ENCODE results near the gene DCLRE1A.

Gene DCLRE1A

DNA sequence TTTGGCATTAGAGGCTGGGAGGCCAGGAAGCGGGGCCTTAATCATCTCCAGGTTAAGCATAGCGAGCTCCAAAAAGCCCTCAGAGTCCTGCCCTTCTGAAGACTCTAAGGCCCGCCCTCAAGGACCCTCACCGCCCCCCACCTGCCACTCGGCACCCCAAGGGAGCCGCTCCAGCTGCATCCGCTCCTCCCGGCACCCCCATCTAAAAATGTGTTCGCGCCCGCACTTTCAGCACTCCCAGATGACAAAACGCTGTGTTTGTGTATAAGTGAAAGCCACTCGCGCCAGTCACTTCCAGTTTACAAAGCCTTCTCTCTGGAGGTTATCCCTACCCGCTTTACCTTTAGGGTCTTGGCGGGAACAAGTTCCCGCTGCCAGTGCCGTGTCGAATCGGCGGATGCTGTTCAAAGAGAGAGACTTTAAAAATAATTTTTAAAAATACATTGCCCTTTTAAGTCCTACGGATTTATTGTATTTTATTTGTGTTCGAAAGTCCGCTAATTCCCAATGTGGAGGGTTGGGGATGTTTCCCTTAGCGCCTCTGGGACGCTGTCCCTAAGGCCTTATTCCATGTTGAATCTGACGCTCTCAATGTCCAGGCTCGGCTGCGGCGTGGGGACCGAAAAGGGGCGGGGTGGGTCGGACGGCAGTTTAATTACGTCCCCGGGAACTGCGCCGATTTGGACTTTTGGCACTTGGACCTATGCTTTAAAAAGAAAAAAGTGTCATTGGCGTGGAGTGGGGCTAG, at the start of gene DCLRE1A, which contains the start of gene NHLRC2:
DCLRE1A (minus strand) TSS at position 70 of the 748 bp plus-strand sequence. CDS start 900 bp downstream, outside the sequence.
NHLRC2 (plus strand) TSS at position 649 of the 748 bp plus-strand sequence. CDS start 212 bp downstream, outside the sequence.
- FAIRE-seq (peak; percentile 91), DNase-seq (ENCODE audit: extremely low spot score, insufficient read length, low read depth) (peak; percentile 22)

DNA sequence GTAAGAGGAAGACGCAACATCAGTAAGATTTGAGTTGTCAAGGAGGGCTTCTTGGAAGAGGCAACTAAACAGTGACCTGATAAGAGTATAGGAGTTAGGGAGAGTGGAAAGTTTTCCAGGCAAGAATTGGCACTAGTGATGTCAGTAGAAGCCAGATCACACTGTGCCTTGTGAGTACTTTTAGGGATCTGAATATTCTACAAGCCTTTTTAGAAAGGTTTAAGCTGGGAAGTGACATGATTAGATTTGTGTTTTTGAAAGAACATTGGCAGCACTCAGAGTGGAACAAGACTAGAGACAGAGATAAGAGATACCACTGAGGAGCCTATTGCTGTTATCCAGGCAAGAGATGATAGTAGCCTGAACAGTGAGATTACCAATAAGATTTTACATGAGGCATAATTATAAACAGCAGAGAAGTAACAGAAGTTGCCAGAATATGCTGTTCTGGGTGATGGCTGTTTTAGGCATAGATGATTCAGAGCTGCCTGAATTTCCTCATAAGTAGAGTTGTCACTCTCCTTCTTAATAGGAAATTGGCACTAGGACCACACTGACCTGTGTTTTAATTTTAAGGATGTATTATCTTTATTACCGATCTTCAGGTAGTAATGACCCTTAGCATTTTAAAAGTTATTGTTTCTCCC, 46.2 kb upstream of the DCLRE1A start:
- no peak for FAIRE-seq

DNA sequence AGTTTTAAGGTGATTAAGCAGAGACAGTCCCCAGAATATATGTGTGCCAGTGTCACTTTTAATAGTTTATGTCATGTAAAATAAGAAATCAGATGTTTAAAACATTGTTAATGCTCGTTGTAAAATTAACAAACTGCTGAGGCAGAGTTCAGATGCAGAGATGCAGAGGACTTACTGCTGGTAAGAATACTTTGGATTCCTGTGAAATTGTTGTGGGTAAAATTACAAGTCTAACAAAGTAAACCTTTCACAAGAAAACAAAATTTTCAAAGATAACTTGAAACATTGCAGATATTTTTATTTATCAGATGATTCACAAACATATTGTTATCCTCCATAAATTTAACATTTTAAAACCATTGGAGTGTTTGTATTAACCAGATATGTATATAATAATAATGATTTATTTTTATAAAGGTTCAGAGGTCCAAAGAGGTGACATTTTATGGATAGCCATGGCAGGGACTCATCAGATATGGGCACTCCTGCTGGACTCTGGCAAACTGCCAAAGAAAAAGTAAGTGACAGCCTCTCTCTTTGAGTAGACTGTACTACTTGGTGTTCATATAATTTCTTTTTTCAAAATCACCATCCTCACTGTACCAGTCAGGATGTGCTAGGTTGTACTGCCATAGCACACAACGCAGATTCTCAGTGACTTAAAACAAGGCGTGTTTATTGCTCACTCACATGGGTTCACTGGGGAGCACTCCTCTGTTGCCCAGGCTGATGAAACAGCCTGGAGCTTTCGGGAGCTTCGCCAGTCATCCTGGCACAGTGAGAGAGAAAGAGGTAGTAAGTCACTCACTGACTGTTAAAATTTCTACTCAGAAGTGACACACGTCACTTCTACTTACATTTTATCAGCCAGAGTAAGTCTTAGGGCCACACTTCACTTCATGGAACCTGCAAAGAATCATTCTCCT, 44.1 kb upstream of the DCLRE1A start:
- DNase-seq (ENCODE audit: extremely low spot score, insufficient read length, low read depth): no peak
- no peak for FAIRE-seq

More for the DNA sequence above, 46.2 kb upstream of the DCLRE1A start:
- DNase-seq (ENCODE audit: extremely low spot score, insufficient read length, low read depth): no peak

DNA sequence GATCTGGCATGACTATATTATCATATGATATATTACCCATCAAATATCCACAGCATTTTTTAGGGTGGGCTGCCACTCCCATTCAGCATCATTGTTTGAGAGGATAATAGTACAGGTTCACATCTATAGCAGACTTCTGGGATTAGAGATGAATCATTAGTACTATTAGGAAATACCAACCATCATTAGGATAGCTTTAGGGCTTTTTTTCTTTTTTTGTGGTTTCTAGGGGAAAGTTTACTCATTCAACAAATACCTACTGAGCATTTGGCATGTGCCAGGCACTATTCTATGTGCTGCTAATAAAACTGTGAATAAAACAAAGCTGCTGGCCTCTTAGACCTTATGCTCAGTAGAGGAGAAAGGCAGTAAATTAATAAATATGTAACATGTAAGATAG, 41.1 kb upstream of the DCLRE1A start:
- FAIRE-seq: no peak
- no peak for DNase-seq (ENCODE audit: extremely low spot score, insufficient read length, low read depth)

DNA sequence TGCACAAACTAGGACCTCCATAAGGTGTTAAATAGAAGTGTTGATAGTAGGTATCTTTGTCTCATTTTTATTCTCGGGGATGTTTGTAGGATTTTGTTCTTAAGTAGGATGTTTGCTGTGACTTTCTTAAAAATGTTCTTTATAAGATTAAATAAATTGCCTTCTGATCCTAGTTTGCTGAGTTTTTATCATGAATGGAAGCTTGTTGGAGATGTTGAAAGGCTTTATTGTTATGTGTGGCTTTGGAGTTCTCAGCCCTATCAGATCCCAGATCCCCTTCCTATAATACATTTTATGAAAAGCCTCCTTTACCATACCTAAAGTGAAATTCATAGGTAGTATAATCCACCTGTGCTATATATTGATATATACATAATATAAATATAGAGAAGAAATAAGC, 40.7 kb upstream of the DCLRE1A start:
- DNase-seq (ENCODE audit: extremely low spot score, insufficient read length, low read depth): no peak
- FAIRE-seq: no peak

DNA sequence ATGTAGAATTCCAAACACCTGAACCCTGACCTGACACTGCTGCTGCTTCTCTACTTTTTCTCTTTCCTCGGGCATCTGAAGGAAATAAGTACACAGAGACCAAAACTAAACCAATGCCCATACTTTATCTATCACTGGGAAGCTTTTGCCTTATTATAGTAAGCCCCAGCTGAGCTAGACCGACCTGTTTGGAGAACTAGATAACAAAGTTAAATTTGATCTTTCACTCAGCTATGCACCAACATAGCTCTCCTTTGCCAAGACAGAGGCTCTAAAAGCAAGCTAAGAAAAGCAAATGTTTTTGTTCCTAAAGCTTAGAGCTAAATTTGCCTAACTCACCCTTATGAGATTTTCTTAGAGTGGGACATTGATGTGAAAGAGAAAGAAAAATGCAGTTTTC, 39.7 kb upstream of the DCLRE1A start:
- DNase-seq (ENCODE audit: extremely low spot score, insufficient read length, low read depth) (no peak), FAIRE-seq (no peak)

DNA sequence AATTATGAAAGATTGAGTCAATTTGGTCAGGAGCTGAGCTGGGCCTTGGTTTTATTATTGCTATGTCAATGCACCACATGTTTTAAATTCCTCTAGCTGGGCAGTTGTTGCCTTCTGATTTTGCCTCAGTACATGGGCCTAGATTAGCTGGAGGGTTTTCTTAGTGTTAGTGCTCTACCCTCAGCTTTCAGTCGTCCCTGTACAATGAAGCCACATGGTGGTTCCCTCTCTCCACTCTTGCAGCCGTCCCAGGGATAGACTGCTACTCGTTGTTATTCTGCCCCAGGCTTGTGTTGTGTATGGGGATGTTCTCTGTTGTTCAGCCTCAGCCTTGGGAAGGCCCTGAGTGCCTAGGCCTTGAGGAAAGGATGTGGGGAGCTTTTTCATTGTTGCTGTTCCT, 37.6 kb upstream of the DCLRE1A start:
- DNase-seq (ENCODE audit: extremely low spot score, insufficient read length, low read depth): no peak
- FAIRE-seq: no peak

DNA sequence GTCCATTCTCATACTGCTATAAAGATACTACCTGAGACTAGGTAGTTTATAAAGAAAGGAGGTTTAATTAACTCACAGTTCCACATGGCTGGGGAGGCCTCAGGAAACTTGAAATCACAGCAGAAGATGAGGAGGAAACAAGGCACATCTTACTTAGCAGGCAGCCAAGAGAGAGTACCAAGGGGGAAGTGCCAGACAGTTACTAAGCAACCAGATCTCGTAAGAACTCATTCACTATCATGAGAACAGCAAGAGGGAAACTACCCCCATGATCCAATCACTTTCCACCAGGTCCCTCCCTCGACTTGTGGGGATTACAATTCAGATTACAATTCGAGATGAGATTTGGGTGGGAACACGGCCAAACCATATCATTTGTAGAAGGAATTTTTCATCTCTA, 36.9 kb upstream of the DCLRE1A start:
- DNase-seq (ENCODE audit: extremely low spot score, insufficient read length, low read depth) (no peak), FAIRE-seq (peak; percentile 35)

DNA sequence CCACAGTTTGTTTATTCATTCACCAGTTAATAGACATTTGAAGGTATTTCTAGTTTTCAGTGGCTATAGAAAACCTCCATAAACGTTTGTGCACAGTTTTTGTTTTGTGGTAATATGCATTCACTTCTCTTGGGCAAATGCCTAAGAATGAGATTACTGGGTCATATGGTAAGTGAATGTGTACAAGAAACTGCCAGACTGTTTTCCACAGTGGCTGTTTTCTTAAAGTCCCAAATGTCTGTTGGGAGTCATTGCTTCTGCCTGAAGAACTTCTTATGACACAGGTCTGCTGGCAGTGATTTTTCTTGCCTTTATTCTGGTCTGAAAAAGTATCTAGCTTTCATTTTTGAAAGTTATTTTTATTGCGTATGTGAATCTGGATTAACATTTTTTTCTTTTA, 36.0 kb upstream of the DCLRE1A start:
- DNase-seq (ENCODE audit: extremely low spot score, insufficient read length, low read depth) (no peak), FAIRE-seq (no peak)

DNA sequence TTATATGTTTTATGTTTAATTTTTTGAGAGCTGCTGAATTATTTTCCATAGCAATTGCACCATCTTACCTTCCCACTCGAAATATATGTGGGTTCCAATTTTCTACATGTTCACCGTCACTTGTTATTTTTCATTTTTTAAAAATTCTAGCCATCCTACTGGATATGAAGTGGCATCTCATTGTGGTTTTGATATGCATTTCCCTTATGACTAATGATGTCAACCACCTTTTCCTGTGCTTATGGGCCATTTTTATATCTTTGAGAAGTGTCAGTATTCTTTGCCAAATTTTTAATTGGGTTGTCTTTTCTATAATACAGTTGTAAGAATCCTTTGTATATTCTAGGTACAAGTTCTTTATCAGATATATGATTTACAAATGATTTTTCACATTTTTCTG, 28.4 kb upstream of the DCLRE1A start:
- FAIRE-seq: no peak
- DNase-seq (ENCODE audit: extremely low spot score, insufficient read length, low read depth): no peak

DNA sequence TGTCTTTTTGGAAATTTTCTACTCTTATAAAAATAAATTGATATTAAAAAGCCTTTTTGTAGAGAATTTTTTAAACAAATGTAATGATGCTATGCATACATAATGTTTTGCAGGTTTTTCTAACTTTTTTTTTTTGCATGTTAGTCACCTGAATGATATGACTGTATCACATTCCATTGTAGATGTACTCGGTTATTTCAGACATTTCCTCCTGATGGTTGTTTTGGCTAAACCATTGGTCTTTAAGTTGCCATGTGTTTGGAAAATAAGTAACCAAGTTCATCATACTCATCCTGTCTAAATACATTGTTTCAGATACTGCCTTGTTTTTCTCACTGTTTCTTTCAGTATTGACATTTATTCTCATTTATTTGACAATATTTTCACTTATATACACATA, 26.4 kb upstream of the DCLRE1A start:
- FAIRE-seq: peak; percentile 62
- no peak for DNase-seq (ENCODE audit: extremely low spot score, insufficient read length, low read depth)

DNA sequence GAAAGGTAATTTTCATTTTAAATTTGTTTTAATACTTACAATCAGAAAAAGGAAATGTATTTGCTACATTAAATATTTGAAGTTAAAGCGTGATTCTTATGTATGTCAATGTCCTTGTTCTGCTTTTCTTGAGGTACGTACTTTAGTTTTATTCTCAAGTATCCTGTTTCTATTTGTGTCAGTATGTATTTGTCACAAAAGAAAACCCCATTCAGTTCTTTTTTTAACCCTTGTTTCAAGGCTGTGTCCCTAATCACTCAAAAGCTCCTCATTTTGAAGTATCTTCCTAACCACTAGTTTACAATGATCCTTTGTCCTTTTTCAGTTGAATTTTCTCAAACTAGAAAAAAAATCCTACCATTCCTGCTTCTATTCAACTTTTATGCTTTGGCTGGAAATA, 25.8 kb upstream of the DCLRE1A start:
- FAIRE-seq: peak; percentile 76
- no peak for DNase-seq (ENCODE audit: extremely low spot score, insufficient read length, low read depth)

DNA sequence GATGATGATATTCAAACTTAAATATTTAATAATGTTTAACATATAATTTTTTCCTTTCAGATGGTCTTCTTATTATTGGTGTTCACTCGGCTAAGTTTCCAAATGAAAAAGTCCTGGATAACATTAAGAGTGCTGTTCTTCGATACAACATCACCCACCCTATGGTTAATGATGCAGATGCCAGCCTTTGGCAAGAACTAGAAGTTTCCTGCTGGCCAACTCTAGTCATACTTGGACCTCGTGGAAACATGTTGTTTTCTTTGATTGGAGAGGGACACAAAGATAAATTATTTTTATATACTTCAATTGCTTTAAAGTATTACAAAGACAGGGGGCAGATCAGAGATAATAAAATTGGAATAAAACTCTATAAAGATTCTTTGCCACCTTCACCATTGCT, 22.6 kb upstream of the DCLRE1A start:
- DNase-seq (ENCODE audit: extremely low spot score, insufficient read length, low read depth) (no peak), FAIRE-seq (no peak)

DNA sequence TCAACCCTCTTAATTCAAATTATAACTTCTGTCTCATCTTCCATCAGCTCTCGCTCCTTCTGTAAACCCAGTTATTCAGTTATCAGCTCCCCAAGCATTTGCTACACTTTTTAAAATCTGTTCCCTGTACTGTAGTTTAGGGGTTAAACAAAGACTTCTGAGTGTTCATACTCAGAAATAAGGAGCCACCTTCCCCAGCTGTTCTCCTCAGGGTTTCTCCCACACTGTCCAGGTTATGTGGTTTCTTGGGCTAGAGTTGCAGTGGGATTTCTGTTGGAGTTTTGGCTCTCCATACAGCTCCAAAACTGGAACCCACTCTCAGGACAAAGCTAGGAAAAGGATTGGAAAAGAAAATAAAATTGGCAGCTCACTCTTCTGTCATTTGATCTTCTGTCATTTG, 21.3 kb upstream of the DCLRE1A start:
- DNase-seq (ENCODE audit: extremely low spot score, insufficient read length, low read depth) (no peak), FAIRE-seq (no peak)

DNA sequence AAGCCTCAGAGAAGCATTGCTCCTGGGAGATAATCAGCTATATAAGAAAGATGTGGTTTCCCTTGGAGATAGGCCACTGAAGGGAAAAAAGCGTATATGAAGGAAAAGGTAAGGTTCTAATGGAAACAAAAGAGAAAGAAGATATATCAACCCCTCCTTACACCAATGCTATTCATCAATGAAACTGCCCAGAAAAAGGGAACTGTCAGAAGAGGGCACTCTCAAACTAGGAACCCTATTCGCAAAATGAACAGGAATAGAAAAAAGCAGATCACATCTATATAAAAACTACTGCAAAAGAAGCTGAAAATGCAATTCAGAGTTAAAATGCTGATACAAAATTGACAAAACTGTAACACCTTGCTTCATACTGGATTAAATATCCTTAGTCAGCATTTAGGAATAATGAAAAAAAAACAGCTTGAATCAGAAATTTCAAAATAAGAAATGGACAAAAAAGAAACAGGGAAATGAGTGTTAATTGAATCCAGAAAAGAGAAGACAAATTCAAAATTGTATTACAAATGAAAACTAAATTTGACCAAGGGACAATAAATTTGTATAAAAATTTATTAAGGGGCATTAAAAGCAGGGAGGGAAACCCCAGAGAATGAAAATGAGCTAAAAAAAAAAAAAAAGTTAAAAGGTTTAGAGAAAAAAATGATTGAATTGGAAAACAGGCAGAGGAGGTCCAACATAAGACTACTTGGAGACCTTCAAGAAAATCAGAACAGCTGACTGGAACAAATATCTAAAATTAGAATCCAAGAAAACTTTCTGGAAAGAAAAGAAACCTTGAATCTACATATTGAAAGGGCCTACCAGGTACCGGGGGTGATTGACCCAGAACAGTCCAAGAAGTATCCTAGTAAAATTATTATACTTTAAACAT, 18.5 kb upstream of the DCLRE1A start:
- DNase-seq (ENCODE audit: extremely low spot score, insufficient read length, low read depth): no peak
- no peak for FAIRE-seq

DNA sequence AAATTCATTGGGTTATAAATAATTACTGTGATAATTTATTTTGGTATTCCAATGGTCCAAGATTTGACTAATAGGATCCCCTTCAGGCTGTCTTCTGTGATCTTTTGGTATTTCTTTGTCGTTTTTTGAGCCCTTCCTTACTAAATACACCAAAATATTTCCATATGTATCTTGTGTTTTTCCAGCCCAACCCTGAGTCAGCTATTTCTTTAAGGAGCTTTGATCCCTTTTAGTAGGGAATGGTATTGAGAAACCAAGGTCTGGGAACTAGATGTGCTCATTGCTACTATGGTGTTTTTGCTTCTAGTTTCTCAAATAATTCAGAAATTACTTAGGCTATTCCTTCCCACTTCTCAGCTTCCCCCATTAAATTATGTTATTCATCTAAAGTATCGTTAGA, 15.9 kb upstream of the DCLRE1A start:
- FAIRE-seq: no peak
- no peak for DNase-seq (ENCODE audit: extremely low spot score, insufficient read length, low read depth)

DNA sequence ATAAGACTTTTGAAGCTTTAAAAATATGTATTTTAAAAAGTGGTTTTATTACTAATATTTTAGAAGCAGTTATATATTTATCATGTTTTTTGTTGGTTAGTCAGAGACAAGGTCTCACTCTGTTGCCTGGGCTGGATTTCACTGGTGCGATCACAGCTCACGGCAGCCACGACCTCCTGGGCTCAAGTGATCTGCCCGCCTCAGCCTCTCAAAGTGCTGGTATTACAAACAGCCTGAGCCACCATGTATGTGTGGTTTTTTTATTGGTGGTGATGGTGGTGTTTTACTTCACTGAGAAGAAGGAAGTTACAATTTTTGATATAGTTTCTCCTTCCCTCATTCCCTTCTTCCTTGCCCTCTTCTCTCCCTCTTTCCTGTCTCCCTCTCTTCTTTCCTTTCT, 14.0 kb upstream of the DCLRE1A start:
- DNase-seq (ENCODE audit: extremely low spot score, insufficient read length, low read depth): no peak
- FAIRE-seq: no peak

DNA sequence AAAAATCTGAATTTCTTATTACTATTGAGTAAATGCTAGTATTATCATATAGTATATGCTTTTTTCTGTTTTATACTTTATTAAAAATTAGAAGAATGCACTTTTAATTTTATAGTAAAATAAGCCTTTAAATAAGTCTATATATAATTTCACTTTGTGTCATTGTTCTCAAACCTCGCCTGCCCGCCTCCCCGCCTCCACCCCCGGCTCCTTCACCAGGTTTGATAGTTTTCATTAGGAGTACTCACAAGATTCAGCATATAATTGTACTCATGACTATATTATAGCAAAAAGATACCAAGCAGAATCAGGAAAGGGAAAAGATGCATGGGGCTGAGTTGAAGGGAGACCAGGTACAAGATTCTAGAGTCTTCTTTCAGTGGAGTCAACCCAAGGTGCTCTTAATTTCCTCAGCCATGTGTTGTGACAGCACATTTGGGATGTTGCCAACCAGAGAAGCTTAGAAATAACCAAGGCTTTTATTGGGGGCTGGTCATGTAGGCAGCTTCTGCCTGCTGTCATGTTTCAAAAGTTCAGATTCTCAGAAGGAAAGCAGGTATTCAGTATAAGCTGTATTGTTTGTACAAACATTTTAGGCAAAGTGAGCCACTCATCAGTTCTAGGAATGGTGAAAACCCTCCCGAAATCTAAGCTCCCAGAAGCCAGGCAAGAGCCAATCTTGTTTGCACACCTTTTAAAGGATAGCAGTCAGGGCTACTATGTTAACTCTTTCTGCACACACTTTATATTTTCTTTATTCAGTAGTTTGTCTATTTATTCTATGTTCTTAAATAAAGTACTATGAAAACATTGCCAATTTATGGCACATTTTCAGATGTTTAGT, 12.9 kb upstream of the DCLRE1A start:
- FAIRE-seq (no peak), DNase-seq (ENCODE audit: extremely low spot score, insufficient read length, low read depth) (no peak)

DNA sequence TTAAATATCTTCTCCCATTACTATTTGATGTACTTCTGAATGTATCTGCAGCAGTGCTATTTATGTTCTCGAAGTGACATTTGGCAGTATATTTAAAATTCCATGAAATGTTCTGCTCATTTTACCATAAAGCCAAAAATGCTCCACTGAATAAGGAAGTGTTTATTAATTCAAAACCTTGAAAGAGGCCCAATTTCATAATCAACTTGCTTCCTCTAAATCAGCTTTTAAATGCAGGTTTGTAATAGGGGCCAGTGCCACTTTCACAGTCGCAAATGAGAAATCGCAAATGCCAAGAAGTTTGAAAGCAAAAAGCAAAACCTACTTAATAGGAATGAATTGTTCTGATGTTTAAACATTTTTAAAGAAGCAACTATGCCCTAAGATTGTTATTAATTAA, 12.0 kb upstream of the DCLRE1A start:
- DNase-seq (ENCODE audit: extremely low spot score, insufficient read length, low read depth) (no peak), FAIRE-seq (no peak)

All from GM18507 (cell line).